ENCODE results near the gene APBB2. TPM values are rescaled to one million over a fixed set of nuclear protein-coding genes. Genes with fewer than 3 reads are reported as not detected.

The APBB2 gene
- total and polyA plus RNA-seq, 4 donors: 4.8 to 31.5 (median 11.2) TPM

DNA sequence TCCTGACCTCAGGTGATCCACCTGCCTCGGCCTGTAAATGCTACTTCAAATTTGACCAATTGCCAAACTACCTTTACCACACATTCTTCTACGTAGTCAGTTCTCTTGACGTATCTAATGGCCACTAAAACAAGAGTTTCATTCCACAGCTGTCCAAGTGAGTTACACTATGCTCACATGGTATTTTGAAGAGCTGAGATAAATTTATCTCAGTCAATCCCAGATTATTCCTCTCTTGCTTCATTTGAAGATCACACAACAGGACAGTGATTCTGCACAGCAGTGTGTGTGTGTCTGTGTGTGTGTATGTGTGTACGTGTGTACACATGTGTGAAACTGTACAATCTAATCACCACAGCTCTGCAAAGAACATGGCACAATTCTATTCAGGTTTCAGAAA, 133.4 kb downstream of the APBB2 start:
- no peak overlapping the region for H3K27ac ChIP-seq (ENCODE audit: low read depth in 1 of 2, low read length in 2 of 2)
- no peak for DNase-seq (ENCODE audit: low spot score)
- no peak overlapping the region for H3K9ac ChIP-seq (ENCODE audit: low read depth in 1 of 2, low read length in 2 of 2)
- no peak for TF ChIP-seq YY1 (IDR thresholded peaks at IDR 0.05)
- no peak for TF ChIP-seq SP1 (IDR thresholded peaks at IDR 0.05)
- TF ChIP-seq RAD21 (IDR thresholded peaks at IDR 0.05): no peak
- no peak for TF ChIP-seq GABPA (IDR thresholded peaks at IDR 0.05 in 1 of 2, conservative IDR thresholded peaks at IDR 0.05 in 1 of 2)
- TF ChIP-seq TAF1 (conservative IDR thresholded peaks at IDR 0.05): no peak
- TF ChIP-seq, protein P1, sequence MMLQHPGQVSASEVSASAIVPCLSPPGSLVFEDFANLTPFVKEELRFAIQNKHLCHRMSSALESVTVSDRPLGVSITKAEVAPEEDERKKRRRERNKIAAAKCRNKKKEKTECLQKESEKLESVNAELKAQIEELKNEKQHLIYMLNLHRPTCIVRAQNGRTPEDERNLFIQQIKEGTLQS (IDR thresholded peaks at IDR 0.05): no peak
- TF ChIP-seq FOXA2 (IDR thresholded peaks at IDR 0.05): no peak
- H3K36me3 ChIP-seq (ENCODE audit: control insufficient read depth in 4 of 4, insufficient read depth in 3 of 4, low read depth in 1 of 4, low read length in 3 of 4): no peaks in the 10 kb centered on the region
- H3K27me3 ChIP-seq (ENCODE audit: control insufficient read depth in 4 of 4, insufficient read depth in 4 of 4, low read length in 3 of 4): no peaks in the 10 kb centered on the region
- H3K9me3 ChIP-seq (ENCODE audit: control insufficient read depth in 4 of 4, low read length in 3 of 4): peaks cover 0 to 2% (median 0%) of the 10 kb centered on the region in 4 donors
- 55% methylated on average over 4 of the region's 4 CpGs for WGBS
- peaks cover 0 to 23% (median 6%) of the 10 kb centered on the region in 4 donors for H3K4me1 ChIP-seq (ENCODE audit: control insufficient read depth in 4 of 4, insufficient read depth in 4 of 4, low read length in 3 of 4)
- H3K4me3 ChIP-seq (ENCODE audit: low read depth in 1 of 3, low read length in 3 of 3): no peak overlapping the region

DNA sequence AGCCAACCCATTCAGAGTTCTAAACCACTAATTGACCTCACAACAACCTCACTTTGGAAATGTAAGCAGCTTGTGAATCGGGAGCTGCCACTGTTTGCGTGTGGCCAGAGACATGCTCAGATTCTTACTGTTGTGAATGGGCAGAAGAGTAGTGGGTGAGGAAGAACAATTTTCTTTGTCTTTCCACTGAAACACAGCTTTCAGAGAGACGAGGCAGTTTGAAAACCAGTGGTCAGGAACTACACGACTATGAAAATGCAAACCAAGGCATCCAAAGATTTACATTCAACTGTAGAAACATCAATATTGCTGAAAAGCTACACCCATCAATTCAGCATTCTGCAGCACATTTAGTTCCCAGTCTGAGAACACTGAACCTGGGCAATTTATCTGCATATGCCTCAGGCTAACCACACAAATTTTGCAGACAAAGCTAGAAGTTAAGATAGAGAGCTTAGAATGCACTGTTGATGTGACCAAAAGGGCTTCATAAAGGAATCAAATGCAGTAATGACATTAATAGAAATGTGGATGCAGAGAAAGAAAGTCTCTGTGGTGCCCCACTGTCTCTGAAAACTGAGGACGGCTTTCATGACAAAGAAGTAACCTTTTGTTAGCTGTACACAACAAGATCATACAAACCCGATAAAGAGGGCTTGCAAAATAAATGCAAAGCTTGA, 134.3 kb downstream of the APBB2 start:
- no peak for DNase-seq (ENCODE audit: low spot score)
- WGBS: 92% methylated on average over 6 of the region's 6 CpGs
- H3K9me3 ChIP-seq (ENCODE audit: control insufficient read depth in 4 of 4, low read length in 3 of 4): no peaks in the 10 kb centered on the region
- peaks cover 0 to 23% (median 6%) of the 10 kb centered on the region in 4 donors for H3K4me1 ChIP-seq (ENCODE audit: control insufficient read depth in 4 of 4, insufficient read depth in 4 of 4, low read length in 3 of 4)
- no peak overlapping the region for H3K4me3 ChIP-seq (ENCODE audit: low read depth in 1 of 3, low read length in 3 of 3)
- no peaks in the 10 kb centered on the region for H3K27me3 ChIP-seq (ENCODE audit: control insufficient read depth in 4 of 4, insufficient read depth in 4 of 4, low read length in 3 of 4)
- H3K27ac ChIP-seq (ENCODE audit: low read depth in 1 of 2, low read length in 2 of 2): no peak overlapping the region
- no peak for TF ChIP-seq NR2F2 (IDR thresholded peaks at IDR 0.05)
- TF ChIP-seq, protein P2, sequence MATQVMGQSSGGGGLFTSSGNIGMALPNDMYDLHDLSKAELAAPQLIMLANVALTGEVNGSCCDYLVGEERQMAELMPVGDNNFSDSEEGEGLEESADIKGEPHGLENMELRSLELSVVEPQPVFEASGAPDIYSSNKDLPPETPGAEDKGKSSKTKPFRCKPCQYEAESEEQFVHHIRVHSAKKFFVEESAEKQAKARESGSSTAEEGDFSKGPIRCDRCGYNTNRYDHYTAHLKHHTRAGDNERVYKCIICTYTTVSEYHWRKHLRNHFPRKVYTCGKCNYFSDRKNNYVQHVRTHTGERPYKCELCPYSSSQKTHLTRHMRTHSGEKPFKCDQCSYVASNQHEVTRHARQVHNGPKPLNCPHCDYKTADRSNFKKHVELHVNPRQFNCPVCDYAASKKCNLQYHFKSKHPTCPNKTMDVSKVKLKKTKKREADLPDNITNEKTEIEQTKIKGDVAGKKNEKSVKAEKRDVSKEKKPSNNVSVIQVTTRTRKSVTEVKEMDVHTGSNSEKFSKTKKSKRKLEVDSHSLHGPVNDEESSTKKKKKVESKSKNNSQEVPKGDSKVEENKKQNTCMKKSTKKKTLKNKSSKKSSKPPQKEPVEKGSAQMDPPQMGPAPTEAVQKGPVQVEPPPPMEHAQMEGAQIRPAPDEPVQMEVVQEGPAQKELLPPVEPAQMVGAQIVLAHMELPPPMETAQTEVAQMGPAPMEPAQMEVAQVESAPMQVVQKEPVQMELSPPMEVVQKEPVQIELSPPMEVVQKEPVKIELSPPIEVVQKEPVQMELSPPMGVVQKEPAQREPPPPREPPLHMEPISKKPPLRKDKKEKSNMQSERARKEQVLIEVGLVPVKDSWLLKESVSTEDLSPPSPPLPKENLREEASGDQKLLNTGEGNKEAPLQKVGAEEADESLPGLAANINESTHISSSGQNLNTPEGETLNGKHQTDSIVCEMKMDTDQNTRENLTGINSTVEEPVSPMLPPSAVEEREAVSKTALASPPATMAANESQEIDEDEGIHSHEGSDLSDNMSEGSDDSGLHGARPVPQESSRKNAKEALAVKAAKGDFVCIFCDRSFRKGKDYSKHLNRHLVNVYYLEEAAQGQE (IDR thresholded peaks at IDR 0.05): no peak
- no peak for TF ChIP-seq YY1 (IDR thresholded peaks at IDR 0.05)
- no peak for TF ChIP-seq EGR1 (IDR thresholded peaks at IDR 0.05; ENCODE audit: low read depth in 2 of 2)
- no peak for TF ChIP-seq GABPA (IDR thresholded peaks at IDR 0.05 in 1 of 2, conservative IDR thresholded peaks at IDR 0.05 in 1 of 2)
- TF ChIP-seq, protein P3, sequence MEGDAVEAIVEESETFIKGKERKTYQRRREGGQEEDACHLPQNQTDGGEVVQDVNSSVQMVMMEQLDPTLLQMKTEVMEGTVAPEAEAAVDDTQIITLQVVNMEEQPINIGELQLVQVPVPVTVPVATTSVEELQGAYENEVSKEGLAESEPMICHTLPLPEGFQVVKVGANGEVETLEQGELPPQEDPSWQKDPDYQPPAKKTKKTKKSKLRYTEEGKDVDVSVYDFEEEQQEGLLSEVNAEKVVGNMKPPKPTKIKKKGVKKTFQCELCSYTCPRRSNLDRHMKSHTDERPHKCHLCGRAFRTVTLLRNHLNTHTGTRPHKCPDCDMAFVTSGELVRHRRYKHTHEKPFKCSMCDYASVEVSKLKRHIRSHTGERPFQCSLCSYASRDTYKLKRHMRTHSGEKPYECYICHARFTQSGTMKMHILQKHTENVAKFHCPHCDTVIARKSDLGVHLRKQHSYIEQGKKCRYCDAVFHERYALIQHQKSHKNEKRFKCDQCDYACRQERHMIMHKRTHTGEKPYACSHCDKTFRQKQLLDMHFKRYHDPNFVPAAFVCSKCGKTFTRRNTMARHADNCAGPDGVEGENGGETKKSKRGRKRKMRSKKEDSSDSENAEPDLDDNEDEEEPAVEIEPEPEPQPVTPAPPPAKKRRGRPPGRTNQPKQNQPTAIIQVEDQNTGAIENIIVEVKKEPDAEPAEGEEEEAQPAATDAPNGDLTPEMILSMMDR (IDR thresholded peaks at IDR 0.05; ENCODE audit: low read depth, low read length, missing input control): no peak
- TF ChIP-seq JUND (IDR thresholded peaks at IDR 0.05): no peak
- TF ChIP-seq, protein P1 (IDR thresholded peaks at IDR 0.05): no peak
- no peak for TF ChIP-seq RAD21 (IDR thresholded peaks at IDR 0.05)
- TF ChIP-seq FOXA2 (IDR thresholded peaks at IDR 0.05): no peak
- TF ChIP-seq TAF1 (conservative IDR thresholded peaks at IDR 0.05): no peak
- no peak overlapping the region for H3K9ac ChIP-seq (ENCODE audit: low read depth in 1 of 2, low read length in 2 of 2)
- H3K36me3 ChIP-seq (ENCODE audit: control insufficient read depth in 4 of 4, insufficient read depth in 3 of 4, low read depth in 1 of 4, low read length in 3 of 4): no peaks in the 10 kb centered on the region

All from liver (tissue), 9 donors.